Activated CD4-positive, alpha-beta T cell treated with anti-CD3 and anti-CD28 coated beads for 1 hour (primary cell): ENCODE results near the gene MYH7.
"Not testable (repeated sequence)": the region's sequence is repeated elsewhere in the genome, so short reads cannot be mapped to it uniquely, and the experiment has no call there.

Source experiments
- DNase-seq: peaks from one replicate; pipeline ENCODE4 v3.0.0-alpha.2; 2020

MYH7 gene

DNA sequence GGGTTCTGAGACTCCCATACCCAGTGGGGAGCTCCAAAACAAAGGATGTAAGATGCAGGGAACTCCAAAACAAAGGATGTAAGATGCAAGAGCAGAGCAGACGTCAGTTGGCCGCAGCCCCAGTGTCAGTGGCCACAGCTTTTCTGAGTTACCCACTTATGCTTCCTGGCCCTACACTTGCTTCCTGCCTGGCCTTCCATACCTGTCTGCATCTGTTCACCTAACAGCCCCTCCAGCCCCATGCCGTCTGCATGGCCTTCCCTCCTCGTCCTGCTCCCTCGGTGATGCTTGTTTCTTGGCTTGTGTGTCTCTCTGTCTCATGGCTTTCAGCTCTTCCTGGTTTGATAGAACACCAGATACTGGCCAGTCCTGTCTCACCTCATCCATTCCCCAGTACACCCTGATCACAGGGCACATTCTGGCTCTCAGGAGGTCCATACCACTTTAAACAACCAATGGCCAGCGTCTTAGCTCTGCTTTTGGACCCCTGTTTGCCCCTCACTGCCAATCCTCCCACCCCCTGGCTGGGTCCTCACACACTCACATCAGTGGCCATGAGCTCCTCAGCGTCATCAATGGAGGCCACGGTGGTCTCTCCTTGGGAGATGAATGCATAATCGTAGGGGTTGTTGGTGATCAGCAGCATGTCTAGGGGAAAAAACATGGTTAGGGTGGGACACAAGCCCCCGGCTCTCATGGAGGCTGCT is 5.3 kb downstream of the MYH7 start:
- no peak for DNase-seq

DNA sequence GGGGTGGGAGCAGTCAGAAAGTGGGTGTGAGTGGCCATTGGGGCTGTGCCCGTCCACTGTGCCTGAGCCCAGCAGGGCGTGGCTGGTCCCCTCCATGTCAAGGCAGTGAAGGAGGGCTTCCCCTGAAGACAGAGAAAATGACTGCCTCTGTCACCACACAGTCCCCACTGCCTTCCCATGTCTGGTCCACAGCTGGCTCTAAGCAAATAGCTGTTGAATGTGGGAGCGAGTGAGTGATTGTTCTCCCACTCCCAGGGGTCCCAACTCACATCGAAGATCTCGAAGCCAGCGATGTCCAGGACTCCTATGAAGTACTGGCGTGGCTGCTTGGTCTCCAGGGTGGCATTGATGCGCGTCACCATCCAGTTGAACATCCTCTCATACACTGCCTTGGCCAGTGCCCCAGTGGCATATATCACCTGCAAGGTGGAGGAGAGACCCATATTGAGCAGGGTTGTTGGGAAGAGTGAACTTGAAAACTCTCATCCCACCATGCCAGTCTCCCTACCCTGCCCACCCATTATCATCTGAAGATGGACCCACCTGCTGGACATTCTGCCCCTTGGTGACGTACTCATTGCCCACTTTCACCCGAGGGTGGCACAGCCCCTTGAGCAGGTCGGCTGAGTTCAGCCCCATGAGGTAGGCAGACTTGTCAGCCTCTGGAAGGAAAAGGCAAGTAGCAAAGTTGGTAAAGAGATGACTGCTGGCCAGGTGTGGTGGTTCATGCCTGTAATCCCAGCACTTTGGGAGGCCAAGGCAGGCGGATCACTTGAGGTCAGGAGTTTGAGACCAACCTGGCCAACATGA is 6.6 kb downstream of the MYH7 start:
- DNase-seq = no peak

DNA sequence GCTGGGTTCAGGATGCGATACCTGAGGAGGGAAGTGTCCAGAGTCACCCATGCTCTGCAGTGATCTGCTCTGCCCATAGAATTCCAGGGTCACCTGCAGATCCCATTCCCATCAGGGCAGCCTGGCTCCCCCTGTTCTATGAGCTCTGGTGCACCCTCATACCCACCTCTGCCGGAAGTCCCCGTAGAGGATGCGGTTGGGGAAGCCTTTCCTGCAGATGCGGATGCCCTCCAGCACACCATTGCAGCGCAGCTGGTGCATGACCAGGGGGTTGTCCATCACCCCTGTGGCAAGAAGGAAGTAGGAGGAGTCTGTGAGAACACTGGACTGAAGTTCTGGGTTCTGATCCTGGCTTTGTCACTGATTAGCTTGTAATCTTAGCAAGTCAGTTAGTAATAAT is 9.7 kb downstream of the MYH7 start:
- not testable (repeated sequence) for DNase-seq

DNA sequence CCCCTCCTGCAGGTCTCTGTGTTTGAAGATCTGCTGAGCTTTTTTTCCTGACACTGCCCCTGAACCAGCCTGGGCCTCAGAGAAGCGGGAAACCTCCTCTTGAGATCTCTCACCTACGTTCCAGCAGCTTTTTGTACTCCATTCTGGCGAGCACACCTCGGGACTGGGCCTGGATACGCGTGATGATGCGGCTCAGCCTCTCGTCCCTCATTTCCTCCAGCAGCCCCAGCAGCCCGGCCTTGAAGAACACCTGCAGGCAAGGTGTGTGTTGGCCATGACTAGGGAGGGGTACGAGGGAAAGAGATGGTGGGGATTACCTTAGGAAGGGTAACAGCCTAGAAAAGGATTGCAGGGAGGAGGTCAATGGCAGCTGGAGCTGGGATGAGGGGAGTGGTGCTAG is 10.3 kb downstream of the MYH7 start:
- DNase-seq = no peak

DNA sequence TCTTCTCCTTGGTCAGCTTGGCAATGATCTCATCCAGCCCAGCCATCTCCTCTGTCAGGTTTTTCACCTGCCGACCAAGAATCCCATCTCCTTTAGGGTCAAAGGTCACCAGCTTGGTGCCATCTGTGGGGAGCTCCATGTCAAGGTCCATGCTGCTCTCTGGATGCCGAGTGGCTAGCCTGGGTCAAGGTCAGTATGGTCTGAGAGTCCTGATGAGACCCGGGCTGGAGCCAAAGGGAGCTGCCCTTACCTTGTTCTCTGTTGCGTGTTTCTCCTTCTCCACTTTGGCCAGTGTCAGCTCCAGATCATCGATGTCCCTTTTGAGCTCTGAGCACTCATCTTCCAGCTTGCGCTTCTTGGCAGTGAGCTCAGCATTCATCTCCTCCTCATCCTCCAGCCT is 11.8 kb downstream of the MYH7 start:
- no peak for DNase-seq

DNA sequence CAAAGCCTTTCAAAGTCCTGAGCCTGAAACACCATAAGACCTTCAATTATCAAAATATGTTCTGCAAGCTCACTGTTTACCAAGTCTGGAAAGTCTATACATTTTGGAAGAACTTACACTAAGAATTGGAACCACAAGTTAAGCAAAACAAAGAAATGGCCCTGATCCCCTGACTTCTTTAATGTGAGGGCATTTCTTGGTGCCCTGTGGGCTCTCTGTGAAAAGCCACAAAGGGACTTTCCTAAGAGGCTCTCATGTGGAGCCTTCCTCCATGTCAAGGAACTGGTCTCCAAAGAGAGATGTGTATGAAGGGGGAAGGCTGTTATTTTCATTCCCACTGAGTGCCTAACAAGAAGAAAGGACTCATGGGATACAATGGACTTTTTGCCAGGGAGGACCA is 13.9 kb downstream of the MYH7 start:
- DNase-seq = no peak

DNA sequence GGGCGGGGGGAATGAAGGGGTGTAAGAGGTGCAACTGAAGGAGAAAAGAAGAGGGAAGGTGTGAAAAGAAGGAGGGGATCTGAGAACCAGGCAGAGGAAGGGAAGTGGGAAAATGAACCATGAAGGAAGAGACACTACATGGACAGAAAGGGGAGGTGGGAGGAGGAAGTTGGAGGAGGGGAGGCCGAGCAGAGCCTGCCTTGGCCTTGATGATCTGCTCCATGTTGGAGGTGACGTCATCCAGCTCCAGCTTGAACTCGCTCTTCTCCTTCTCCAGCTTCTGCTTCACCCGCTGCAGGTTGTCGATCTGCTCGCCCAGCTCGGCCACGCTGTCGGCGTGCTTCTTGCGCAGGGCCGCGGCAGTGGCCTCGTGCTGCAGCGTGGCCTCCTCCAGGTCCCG is 15.8 kb downstream of the MYH7 start:
- not testable (repeated sequence) for DNase-seq

DNA sequence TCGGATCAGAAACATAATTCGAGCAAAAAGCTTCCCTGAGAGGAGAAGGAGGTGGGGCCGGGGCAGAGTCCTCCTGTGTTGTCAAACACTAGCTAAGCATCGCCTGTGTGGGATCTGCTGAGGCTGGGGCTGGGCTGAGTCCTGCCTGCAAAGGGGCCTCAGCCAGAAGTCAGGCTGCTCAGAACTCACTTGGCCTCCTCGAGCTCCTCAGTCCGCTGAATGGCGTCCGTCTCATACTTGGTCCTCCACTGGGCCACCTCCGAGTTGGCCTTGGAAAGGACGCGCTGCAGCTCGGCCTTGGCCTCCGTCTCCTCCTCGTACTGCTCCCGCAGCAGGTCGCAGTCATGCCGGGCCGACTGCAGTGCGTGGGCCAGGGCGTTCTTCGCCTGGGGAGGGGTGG is 17.4 kb downstream of the MYH7 start:
- no peak for DNase-seq

DNA sequence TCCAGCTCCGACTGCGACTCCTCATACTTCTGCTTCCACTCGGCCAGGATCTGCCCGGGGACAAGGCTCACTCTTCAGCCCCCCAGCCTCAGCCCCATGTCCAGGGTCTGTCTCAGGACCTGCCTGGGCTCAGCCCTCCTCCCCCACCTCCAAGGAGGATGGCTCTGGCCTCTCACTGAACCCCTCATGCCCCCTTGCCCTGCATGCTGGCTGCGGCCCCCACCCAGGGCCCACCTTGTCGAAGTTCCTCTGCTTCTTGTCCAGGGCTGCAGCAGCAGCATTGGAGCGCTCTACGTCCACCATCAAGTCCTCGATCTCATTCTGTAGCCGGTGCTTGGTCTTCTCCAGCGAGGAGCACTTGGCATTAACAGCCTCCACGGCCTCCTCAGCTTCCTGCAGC is 18.2 kb downstream of the MYH7 start:
- not testable (repeated sequence) for DNase-seq

DNA sequence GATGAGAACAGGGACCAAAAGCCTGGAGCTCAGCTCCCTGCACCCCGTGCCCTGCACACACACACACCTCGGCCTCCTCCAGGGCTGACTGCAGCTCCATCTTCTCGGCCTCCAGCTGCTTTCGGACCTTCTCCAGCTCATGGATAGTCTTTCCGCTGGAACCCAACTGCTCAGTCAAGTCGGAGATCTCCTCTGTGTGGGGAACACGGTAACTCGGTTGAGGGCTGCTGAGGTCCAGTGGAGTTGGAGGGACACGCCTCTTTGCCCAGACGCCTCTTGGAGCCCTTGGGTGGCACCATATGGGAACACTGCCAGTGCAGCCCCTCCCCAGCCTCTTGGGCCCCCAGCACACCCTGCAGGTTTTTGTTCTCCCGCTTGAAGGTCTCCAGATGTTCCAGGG is 18.7 kb downstream of the MYH7 start:
- DNase-seq = no peak

DNA sequence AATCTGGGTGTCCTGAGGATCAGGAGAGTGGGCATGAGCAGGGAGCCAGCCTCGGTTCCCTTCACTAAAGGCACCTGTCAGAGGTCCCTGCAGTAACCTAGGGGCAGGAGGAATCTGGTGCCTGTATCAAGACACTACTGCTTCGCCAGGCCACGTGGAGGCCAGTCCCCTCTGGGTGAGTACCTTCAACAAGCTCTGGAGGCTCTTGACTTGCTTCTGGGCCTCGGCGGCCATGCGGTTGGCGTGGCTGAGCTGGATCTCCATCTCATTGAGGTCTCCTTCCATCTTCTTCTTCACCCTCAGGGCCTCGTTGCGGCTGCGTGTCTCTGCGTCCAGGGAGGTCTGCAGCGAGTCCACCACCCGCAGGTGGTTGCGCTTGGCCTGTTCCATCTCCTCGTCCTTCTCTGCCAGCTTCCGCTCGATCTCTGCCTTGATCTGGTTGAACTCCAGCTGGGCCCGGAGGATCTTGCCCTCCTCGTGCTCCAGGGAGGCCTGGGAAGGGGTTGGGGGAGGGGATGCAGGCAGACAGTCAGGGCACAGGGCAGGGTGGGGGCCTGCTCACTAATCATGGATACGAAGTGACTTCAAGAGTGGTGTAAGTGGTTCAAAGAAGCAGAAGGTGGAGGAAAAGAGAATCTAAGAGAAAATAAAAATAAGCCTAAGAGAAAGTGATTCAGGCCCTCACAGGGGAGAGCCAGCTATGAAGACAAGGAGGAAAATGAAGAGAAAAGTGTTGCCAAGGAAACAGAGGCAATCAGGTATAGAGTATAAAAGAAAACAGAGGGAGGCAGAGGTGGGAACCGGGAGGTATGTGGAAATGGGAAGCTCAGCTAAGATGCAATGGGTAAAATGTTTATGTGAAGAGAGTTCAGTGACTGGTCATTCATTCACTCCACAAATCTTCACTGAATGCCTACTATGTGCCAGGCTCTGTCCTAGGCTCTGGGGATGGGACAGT is 19.4 kb downstream of the MYH7 start:
- no peak for DNase-seq

DNA sequence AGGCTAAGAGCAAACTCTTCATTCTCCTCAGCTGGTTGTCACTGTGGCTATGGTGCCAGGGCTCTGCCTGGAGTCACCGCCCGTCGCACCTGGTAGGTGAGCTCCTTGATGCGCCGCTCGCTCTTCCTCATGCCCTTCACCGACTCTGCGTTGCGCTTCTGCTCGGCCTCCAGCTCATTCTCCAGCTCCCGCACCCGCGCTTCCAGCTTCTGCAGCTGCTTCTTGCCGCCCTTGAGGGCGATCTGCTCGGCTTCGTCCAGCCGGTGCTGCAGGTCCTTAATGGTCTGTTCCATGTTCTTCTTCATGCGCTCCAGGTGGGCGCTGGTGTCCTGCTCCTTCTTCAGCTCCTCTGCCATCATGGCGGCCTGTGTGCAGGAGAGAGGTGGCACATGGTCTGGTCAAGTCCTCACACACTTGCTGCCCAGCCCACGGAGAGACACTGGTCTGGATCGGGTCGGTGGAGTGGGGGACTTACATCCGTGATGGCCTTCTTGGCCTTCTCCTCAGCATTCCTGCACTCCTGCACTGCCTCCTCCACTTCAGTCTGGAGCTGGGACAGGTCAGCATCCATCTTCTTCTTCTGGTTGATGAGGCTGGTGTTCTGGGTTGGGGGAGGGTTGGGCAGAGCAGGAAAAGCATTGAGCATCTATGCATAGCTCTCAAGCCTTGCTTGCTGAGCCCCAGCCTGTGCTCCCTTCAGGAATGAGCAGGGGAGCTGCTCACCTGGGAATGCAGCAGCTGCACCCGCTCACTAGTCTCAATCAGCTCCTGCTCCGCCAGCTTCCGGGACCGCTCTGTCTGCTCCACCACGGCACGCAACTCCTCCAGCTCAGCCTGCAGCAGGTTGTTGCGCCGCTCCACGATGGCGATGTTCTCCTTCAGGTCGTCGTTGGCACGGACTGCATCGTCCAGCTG is 20.3 kb downstream of the MYH7 start:
- DNase-seq = no peak

DNA sequence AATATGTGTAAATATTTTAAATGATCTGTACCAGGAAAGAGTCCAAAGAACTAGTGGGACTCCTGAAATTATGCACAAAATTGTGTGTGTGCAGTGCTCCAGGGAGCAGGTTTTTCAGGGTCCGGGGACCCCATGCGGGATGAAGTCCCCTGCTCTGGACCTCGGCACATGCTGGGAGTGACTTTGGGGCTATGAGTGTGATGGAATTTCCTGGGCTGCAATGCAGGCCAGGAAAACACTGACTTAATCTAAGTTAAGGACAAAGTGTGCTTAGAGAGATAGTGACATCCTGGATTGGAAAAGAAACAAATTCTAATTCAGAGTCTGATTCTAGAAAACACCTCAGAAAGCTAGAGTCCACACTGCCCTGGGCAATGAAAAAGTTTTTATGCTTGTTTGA is 21.2 kb downstream of the MYH7 start:
- no peak for DNase-seq

DNA sequence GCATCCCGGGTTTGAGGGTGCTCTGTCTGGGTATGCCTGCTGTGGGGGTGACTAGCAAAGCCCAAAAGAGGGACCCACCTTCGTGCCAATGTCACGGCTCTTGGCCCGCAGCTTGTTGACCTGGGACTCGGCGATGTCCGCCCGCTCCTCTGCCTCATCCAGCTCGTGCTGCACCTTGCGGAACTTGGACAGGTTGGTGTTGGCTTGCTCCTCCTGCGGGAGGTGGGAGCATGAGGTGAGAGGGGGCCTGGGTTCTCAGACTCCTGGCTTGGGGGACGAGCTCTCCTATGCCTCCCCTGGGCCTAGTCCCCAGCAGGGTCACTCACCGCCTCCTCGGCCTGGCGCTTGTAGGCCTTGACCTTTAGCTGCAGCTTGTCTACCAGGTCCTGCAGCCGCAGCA is 21.8 kb downstream of the MYH7 start:
- DNase-seq = no peak

DNA sequence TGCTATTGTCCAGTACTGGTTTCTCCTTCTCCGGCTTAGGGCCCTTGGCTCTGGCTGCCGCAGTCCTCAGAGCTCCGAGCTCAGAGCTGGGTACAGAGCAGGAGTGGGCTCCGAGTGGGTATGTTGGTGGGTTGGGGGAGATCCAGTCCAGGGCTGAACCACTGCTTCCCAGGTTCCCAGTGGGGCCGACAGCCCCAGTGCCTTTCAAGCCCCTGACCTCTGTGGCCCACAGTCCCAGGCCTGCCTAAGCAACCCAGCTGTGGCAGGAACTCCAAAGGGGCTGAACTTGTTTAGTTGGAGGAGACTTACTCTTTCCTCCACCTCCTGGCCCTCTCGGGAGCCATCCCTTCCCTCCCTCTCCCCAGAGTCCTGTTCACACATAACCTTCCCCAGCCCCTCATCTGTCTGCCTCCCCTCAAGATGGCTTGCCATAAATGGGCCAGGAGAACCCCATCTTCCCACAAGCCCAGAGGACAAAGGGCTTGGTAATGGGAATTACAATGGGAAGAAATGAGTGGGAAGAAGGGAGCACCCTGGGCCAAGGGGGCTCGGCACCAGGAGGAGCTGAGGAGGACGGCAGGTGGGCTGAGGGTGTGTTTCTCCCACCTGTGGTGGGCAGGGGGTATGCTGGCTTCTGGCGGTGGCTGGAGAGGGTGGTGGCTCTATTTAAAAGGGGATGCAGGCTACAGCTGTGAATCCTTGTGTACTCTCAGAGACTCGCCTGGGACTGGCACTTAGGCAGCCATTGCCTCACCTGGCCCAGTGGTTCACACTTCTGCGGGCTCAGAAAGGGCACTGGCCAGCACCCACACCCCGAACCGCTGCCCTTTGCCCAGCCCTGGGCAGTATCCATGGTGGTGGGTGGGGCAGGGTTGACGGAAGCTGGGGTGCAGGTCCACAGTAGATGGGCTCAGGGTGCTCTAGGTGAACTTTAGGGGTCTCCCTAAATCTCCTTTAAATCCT is 23.6 kb downstream of the MYH7 start:
- no peak for DNase-seq

DNA sequence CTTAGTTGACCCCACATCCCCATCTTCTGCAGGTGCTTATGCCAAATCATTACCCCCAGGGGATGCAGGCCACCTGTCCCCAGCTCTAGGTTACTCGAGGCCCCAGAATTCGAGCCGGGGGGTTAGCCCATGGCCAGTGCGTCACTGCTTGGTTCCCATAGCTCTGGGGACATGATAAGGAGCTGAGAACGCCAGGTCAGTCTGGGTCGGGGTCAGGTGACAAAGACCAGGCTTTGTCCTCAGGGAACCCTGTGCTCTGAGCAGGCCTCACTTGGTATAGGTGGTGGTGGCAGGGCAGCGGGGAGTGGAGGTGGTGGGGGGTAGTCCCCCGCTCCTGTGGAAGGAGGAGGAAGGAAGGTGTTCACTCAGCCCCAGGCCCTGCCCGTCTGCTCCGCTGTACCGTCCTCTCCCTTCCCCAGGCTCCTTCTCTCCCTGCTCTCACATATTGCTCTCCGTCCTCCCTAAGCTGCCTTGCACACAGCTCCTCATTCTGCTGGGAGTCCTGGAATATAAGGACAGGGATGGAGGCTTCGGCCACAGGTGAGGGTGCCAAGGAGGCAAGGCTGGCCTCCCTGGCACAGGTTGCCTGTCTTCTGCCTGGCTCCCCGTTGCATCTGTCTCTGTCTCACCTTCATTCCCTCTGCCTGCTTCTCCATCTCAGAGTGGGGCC is 25.4 kb downstream of the MYH7 start:
- DNase-seq = no peak

DNA sequence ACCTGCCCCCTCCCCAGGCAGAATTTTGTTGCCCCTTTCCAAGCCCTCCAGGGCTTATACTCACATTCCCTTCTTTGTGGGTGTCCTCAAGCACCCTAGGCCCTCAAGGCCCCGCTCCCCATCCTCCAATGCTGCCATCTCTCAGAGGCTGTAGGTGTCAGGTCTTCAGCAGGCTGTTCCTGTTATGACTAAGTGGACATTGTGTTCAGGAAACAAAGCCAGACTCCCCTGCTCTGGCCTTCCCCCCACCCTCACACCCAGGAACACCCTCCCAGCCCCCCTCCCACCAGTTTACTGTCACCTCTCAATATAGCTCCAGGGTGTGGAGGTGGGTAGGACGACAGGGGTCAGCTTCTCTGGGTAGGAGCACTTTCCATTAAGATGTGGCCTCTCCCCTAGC is 26.0 kb downstream of the MYH7 start:
- no peak for DNase-seq

DNA sequence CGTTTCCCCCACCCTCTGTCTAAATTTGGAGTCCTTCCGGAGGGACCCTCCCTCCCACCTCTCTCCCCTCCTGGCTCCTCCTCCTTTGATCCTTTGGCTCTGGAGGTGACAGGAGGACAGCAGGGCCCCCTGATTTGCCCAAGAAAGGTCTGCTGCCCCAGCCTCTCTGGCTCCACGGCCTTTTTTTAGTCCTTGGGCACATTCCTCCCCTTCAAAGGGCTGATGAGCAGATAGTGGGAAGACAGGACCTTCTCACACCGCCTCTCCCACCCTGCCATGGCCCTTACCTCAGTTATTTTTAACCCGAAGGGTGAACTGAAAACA is 27.2 kb downstream of the MYH7 start:
- no peak for DNase-seq

DNA sequence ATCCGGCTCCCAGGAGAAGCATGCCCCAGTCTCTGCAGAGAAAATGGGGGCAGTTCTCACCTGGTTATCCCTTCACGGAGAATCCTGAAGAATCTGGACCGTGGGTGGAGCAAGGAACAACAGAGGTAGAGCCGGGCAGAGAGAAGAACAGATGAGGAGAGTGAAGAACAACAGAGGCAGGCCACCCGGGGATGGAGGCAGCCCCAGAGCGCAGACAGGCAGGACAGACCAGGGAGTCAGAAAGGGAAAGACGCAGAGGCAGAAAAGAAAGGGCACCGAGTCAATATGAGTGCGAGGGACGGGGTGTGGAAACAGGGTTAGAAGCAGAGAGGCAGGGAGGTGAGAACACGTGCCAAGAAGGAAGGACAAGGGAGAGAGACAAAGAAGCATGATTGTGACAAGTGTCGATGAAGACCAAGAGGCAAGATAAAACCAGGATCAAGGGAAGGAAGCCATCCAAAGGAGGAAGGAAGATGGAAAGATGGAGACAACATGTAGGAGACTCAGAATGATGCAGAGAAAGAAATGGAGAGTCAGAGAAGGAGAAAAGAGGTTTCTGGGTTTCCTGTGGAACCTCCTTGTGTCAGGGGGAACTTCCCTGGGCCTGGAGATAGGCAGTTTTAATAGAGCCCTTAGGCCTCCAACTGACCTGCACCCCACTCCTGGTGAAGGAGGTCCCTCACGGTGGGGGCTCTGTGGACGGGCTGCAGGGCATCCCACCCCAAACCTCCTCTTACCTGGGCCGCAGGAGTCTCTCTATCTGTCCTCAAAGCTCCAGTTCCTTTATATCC is 27.7 kb downstream of the MYH7 start, which contains the start of gene MYH6:
MYH6 (minus strand) TSS at position 758 of the 791 bp plus-strand sequence. CDS start 1,050 bp downstream, outside the sequence.
- no peak for DNase-seq
